ENCODE measurements around the gene SLC5A11. TPM values are rescaled to one million over a fixed set of nuclear protein-coding genes. Genes with fewer than 3 reads are reported as not detected.

SLC5A11 gene
- total and polyA plus RNA-seq, 2 donors (not counting 1 experiment from before 2014, with no cell fraction given): 0.62 to 0.84 TPM

DNA sequence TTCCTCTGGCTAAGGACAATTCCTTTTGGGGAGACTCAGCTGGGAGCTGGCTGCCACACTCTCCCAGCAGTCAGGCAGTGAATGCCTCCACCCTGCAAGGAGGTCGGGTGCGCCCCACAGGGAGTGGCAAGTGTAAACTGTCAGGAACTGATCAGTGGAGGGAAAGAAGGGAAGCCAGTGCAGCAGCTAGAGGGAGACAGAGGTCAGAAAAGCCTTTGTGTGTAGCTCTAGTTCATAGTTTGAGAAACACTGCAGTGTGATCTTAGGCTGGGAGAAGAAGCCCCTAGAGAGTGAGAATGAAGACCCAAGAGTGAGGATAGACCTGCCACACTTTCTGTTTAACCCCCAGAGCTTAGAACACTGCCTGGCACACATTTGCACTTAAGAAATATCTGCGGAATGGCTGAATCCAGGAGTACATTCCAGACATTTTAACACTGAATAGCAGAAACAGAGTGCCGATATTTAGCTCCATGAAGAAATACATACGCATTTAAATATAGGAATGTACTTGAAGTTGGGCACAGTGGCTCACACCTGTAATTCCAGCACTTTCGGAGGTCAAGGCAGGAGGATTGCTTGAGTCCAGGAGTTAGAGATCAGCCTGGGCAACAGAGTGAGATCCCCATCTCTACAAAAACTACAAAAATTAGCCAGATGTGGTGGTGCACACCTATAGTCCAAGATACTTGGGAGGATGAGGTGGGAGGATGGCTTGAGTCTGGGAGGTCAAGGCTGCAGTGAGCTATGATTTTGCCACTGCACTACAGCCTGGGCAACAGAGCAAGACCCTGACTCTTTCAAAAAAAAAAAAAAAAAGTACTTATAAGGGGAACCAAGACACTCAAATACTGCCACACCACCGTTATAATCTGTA lies 11.1 kb upstream of the SLC5A11 start:
- no peak for DNase-seq
- no peak for TF ChIP-seq EZH2 (IDR thresholded peaks at IDR 0.05; ENCODE audit: borderline replicate concordance, insufficient read depth, low read depth, low read length, poor library complexity, severe bottlenecking)
- TF ChIP-seq, protein P1, sequence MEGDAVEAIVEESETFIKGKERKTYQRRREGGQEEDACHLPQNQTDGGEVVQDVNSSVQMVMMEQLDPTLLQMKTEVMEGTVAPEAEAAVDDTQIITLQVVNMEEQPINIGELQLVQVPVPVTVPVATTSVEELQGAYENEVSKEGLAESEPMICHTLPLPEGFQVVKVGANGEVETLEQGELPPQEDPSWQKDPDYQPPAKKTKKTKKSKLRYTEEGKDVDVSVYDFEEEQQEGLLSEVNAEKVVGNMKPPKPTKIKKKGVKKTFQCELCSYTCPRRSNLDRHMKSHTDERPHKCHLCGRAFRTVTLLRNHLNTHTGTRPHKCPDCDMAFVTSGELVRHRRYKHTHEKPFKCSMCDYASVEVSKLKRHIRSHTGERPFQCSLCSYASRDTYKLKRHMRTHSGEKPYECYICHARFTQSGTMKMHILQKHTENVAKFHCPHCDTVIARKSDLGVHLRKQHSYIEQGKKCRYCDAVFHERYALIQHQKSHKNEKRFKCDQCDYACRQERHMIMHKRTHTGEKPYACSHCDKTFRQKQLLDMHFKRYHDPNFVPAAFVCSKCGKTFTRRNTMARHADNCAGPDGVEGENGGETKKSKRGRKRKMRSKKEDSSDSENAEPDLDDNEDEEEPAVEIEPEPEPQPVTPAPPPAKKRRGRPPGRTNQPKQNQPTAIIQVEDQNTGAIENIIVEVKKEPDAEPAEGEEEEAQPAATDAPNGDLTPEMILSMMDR (IDR thresholded peaks at IDR 0.05): no peak
- H3K4me2 ChIP-seq (replicated peaks; ENCODE audit: low read depth, low read length, poor library complexity, severe bottlenecking): no peak overlapping the region
- H3K4me1 ChIP-seq (ENCODE audit: control insufficient read depth in 2 of 2, insufficient read depth in 2 of 2, low read length in 2 of 2): no peaks in the 10 kb centered on the region
- H4K20me1 ChIP-seq (ENCODE audit: control insufficient read depth, insufficient read depth, low read length, poor library complexity, severe bottlenecking): no peaks in the 10 kb centered on the region
- no peak for ATAC-seq (ENCODE audit: low read depth)
- Mint-ChIP-seq H3K4me1 (no peaks in the 10 kb centered on the region), H3K9me3 (ENCODE audit: insufficient read depth) (no peaks in the 10 kb centered on the region), H3K4me3 (no peak overlapping the region), H3K27ac (no peak overlapping the region), H3K27me3 (no peaks in the 10 kb centered on the region)
- H3K4me3 ChIP-seq (ENCODE audit: control extremely low read depth in 1 of 5, extremely low read depth in 1 of 5, insufficient read depth in 1 of 5, low read depth in 2 of 5, low read length in 4 of 5): no peak overlapping the region
- H3K9ac ChIP-seq (ENCODE audit: low read length): no peak overlapping the region
- POLR2A ChIA-PET: no interaction called here
- no peak overlapping the region for H3K27ac ChIP-seq (ENCODE audit: low read length in 2 of 2)
- intact Hi-C loops (cut with micrococcal nuclease): loop anchor here (5.0 kb wide), 1 partner anchor 273 kb away; no protein-coding TSS in a partner anchor
- CTCF ChIA-PET: no interaction called here
- H3K9me3 ChIP-seq (ENCODE audit: control extremely low read depth in 1 of 3, control insufficient read depth in 2 of 3, insufficient read depth in 1 of 3, low read length in 2 of 3): no peaks in the 10 kb centered on the region
- peaks cover 0 to 4% of the 10 kb centered on the region in 2 experiments for H3K36me3 ChIP-seq (replicated peaks in 1 of 2; ENCODE audit: control extremely low read depth in 1 of 2, control insufficient read depth in 1 of 2, extremely low read depth in 1 of 2, insufficient read depth in 2 of 2, low read length in 1 of 2)
- H3K27me3 ChIP-seq (replicated peaks in 1 of 4; ENCODE audit: control extremely low read depth in 1 of 4, control insufficient read depth in 3 of 4, insufficient read depth in 4 of 4, low read length in 3 of 4): no peaks in the 10 kb centered on the region
- no peaks in the 10 kb centered on the region for H3K79me2 ChIP-seq (ENCODE audit: control insufficient read depth, insufficient read depth, low read length)
- WGBS (ENCODE audit: insufficient coverage): 96% methylated on average over 4 of the region's 7 CpGs
- H2AFZ ChIP-seq (ENCODE audit: insufficient read depth, low read depth, low read length, poor library complexity, severe bottlenecking): no peak overlapping the region

DNA sequence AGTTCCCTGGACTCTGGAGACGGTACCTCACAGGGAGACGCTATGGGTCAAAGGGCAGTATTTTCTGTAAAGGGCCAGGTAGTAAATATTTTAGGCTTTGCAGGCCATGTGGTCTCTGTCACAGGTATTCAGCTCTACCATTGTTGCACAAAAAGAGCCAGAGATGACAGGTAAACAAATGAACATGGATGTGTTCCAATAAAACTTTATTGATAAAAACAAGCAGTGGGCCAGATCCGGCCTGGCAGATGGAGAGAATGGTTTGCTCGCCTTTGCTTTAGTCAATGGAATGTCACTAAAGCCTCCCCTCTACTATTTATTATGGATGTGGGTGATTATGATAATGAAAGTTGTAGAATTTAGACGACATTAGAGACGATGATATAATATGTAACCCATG lies 8.9 kb upstream of the SLC5A11 start:
- Mint-ChIP-seq H3K4me3 (no peak overlapping the region), H3K4me1 (no peaks in the 10 kb centered on the region), H3K9me3 (ENCODE audit: insufficient read depth) (no peaks in the 10 kb centered on the region), H3K27me3 (no peaks in the 10 kb centered on the region), H3K27ac (no peak overlapping the region)
- Histone ChIP-seq H3K9me3 (ENCODE audit: control extremely low read depth in 1 of 3, control insufficient read depth in 2 of 3, insufficient read depth in 1 of 3, low read length in 2 of 3) (no peaks in the 10 kb centered on the region), H2AFZ (ENCODE audit: insufficient read depth, low read depth, low read length, poor library complexity, severe bottlenecking) (no peak overlapping the region), H3K4me3 (ENCODE audit: control extremely low read depth in 1 of 5, extremely low read depth in 1 of 5, insufficient read depth in 1 of 5, low read depth in 2 of 5, low read length in 4 of 5) (no peak overlapping the region), H3K9ac (ENCODE audit: low read length) (no peak overlapping the region), H3K36me3 (replicated peaks in 1 of 2; ENCODE audit: control extremely low read depth in 1 of 2, control insufficient read depth in 1 of 2, extremely low read depth in 1 of 2, insufficient read depth in 2 of 2, low read length in 1 of 2) (peaks cover 0 to 4% of the 10 kb centered on the region in 2 experiments), H3K4me2 (replicated peaks; ENCODE audit: low read depth, low read length, poor library complexity, severe bottlenecking) (no peak overlapping the region), H3K27me3 (replicated peaks in 1 of 4; ENCODE audit: control extremely low read depth in 1 of 4, control insufficient read depth in 3 of 4, insufficient read depth in 4 of 4, low read length in 3 of 4) (no peaks in the 10 kb centered on the region), H3K4me1 (ENCODE audit: control insufficient read depth in 2 of 2, insufficient read depth in 2 of 2, low read length in 2 of 2) (no peaks in the 10 kb centered on the region), H3K27ac (ENCODE audit: low read length in 2 of 2) (no peak overlapping the region), H3K79me2 (ENCODE audit: control insufficient read depth, insufficient read depth, low read length) (no peaks in the 10 kb centered on the region), H4K20me1 (ENCODE audit: control insufficient read depth, insufficient read depth, low read length, poor library complexity, severe bottlenecking) (no peaks in the 10 kb centered on the region)
- DNase-seq (no peak), ATAC-seq (ENCODE audit: low read depth) (no peak)
- CTCF ChIA-PET: no interaction called here
- intact Hi-C loops (cut with micrococcal nuclease): no loop called here
- no peak for TF ChIP-seq EZH2 (IDR thresholded peaks at IDR 0.05; ENCODE audit: borderline replicate concordance, insufficient read depth, low read depth, low read length, poor library complexity, severe bottlenecking)
- TF ChIP-seq, protein P1 (IDR thresholded peaks at IDR 0.05): no peak
- WGBS (ENCODE audit: insufficient coverage): 83% methylated on average over 4 of the region's 6 CpGs
- POLR2A ChIA-PET: no interaction called here

Data from B cell (primary cell).